HG03442 (cell line): Measurements from ENCODE around the gene GRB2.
"Not testable (repeated sequence)": the region's sequence is repeated elsewhere in the genome, so short reads cannot be mapped to it uniquely, and the experiment has no call there.

ENCODE experiments used
- ATAC-seq: cut with Tn5 transposase; IDR thresholded peaks from one replicate; pipeline ENCODE4 v1.9.1; 2021; ENCODE audit warnings: mild to moderate bottlenecking, moderate library complexity; ENCODE audit not compliant: unreplicated experiment

GRB2 gene

GRCh38 chr17:75353176-75353575, 52.3 kb downstream of the GRB2 start:
- ATAC-seq: no peak

DNA sequence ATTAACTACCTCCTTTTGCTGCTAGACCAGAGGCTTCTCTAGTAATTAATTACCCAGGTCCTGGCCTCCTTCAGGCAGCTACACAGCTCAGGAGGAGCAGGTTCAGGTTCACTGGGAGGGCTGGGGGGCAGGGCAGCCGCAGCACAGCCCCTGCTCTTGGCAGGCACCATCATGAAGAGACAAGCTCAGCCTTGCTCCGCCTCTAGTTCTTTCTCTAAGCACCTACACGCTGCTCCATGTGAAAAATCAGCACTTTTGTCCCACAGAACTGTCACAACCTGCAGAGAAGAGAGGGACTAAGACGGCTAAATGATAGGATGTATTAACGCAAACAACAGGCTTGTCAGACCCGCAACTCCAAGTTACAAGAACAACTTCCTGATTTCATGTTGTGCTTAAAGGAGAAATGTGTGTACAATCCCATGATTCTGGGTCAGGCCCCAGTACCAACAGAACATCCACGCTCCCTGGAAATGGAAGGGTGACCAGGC, 53.4 kb downstream of the GRB2 start:
- ATAC-seq: no peak

DNA sequence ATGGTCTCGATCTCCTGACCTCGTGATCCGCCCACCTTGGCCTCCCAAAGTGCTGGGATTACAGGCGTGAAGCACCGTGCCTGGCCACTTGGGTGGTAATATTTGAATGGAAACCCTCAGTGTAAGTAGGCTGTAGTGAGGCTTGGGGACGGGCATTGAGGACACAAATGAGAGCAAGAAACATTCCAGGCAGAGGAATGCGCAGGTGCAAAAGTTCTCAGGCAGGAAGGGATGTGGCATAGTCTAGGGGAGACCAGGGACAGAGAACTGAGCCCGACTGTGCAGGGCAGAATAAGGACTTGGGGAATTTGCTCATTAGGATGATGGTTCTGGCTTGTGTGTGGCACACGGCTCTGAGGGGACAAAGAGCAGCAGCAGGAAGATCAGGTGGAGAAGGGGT, 54.8 kb downstream of the GRB2 start:
- ATAC-seq: no peak

- no peak for ATAC-seq
These were observed 55.4 kb downstream of the GRB2 start for GRCh38 chr17:75350029-75350428.

DNA sequence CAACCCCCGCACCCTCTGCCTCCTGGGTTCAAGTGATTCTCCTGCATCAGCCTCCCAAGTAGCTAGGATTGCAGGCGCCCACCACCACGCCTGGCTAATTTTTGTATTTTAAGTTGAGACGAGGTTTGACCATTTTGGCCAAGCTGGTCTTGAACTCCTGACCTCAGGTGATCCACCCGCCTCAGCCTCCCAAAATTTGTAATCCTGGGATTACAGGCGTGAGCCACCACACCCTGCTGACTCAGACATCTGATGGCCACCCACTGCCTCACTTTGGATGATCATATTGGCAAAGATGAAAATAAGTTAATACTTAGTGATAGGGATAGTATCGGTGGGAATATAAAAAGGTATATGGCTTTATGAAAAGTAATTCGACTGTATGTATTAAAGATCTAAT, 55.9 kb downstream of the GRB2 start:
- no peak for ATAC-seq

DNA sequence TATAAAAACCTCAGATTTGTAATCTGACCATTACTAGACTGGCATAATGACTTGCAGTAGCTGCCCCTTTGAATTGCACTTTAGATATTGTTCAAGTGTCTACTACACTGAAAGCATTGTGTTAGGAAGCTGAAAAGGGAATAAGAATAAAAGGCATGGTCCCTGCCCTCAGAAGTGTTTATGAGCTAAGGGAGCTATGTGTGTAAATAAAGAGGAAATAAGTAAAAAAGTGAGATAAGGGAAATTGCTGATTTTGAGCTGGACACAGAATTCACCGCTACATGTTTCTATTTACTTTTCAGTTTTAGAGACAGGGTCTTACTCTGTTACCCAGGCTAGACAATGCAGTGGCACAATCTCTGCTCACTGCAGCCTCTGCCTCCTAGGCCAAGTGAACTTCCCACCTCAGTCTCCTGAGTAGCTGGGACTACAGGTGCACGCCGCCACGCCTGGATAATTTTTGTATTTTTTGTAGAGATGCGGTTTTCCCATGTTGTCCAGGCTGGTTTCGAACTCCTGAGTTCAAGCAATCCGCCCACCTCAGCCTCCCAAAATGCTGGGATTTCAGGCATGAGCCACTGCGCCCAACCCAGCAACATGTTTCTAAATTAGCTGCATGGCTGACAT, 57.0 kb downstream of the GRB2 start:
- ATAC-seq: no peak

- peak; percentile 31 for ATAC-seq
These were observed 58.6 kb downstream of the GRB2 start for GRCh38 chr17:75346906-75347305.

GRCh38 chr17:75346368-75346767, 59.1 kb downstream of the GRB2 start:
- not testable (repeated sequence) for ATAC-seq

GRCh38 chr17:75345514-75346167, 59.8 kb downstream of the GRB2 start:
- peak; percentile 60 for ATAC-seq

- no peak for ATAC-seq
These were observed 60.8 kb downstream of the GRB2 start for GRCh38 chr17:75344666-75345065.

DNA sequence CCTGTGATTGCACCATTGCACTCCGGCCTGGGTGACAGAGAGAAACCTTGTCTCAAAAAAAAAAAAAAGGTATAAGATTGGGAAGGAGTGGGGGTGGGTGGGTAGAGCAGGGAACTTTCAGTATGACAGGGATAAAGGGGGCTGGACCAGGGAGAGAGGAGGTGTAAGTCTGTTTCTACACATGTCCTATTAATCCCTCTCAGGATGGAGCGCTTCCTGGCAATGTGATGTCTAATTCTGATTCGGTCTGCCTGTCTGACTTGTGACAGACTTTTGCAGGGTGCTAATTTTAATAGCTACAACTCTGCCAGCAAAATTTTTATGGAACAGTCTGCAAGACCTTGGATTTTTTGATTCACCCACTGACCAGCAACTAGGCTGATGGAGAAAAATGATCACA, 62.5 kb downstream of the GRB2 start:
- no peak for ATAC-seq

DNA sequence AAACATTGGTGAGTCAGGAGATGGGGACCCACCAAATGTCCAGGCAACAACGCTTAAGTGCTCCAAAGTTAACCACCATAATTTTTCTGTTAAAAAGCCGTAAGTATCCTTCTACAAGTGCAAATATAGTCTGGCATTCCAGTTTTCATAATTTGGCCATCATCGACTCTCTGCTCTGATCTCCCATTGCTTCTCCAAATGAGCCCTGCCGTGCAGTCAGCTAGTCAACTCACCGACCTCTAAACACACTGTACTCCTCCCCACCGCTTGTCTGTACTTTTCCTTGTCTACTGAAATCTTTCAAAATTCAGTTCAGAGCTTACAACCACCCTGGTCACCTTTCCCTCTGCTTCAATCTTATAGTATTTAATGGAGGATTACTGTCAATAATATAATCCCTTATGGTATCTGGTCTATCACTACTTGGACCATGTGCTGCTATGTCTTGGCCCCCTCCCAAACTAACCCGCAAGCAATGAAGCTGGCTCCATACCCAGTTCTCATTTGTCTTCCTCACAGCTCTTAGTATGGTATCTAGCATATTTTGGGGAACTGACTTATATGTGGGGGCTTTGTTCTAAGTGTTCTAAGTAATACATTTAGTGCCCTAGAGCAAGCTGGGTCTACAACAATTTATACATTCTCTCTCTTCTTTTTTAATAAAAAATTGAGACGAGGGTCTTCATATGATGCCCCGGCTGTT, 63.5 kb downstream of the GRB2 start:
- no peak for ATAC-seq

DNA sequence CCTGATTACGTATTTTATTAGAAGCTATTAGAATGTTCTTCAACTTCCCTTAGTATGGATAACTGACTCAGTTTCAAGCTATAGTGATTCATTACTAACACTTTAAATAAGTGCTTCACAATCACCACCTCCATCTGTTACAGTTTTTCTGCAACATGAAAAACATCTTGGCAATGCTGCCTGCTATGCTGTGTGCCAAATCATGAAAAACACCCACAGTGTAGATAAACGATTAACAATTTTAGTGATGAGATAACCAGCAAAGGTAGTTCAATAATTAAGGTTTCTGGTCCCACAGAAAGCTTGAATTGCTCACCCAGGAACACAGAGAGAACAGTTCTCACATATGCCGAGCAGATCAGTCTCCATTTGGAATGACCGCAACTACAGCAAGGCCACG, 64.8 kb downstream of the GRB2 start:
- ATAC-seq: no peak

GRCh38 chr17:75339971-75340370, 65.5 kb downstream of the GRB2 start:
- no peak for ATAC-seq

- no peak for ATAC-seq
These were observed 67.1 kb downstream of the GRB2 start for GRCh38 chr17:75338335-75338734.

DNA sequence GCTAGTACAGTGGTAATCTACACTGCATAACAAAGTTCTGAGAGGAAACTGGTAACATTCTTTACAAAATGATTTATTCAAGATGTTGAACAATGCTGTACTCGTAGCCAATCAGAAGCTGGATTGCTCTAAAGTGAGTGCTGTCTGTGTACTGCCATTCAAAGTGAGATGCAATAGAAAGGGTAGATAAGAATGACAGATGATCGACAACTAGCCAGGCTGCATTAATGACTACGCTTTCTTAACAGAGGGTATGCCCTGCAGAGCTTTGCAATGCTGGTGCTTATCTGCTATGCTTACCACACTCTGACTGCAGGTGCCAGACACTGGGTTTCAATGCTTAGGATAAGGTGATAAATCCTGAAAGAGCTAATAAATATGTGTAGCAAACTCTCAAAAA, 70.2 kb downstream of the GRB2 start:
- no peak for ATAC-seq

DNA sequence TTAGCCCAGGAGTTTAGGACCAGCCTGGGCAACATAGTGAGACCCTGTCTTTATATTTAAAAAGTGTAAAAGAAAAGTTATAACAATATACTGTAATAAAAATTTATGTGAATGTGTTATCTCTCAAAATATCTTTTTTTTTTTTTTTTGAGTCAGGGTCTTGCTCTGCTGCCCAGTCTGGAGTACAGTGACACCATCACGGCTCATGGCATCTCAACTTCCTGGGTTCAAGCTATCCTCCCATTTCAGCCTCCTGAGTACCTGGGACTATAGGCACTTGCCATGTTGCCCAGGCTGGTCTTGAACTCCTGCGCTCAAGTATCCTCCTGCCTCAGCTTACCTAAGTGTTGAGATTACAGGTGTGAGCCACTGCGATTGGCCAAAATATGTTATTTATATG, 70.8 kb downstream of the GRB2 start:
- ATAC-seq: no peak

GRCh38 chr17:75331671-75332070, 73.8 kb downstream of the GRB2 start:
- ATAC-seq: no peak

GRCh38 chr17:75327757-75328156, 77.7 kb downstream of the GRB2 start:
- ATAC-seq: no peak

- ATAC-seq: no peak
These were observed 79.1 kb downstream of the GRB2 start for GRCh38 chr17:75326226-75326848.

- no peak for ATAC-seq
These were observed 79.7 kb downstream of the GRB2 start for GRCh38 chr17:75325827-75326225.

DNA sequence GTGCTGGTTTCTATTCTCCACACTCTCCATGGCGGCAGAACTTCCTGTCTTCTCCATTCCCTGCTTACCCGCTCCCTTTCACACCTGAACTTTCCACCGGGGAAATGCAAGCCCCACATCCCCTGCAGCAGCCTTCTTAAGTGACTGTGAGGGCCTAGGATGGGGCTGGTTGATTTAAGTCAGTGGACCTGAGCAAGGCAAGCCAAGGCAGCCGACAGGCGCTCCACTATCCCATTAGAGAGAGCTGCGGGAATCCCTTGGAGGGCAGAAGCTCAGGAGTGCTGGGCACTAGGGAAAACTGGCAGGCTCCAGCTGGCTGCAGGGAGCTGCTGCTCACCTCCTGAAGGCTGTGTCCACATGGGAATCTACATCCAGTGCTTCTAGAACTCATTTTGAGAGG, 80.1 kb downstream of the GRB2 start:
- ATAC-seq: no peak
